HG02973 (cell line): ENCODE measurements around the gene EPM2A.

Source experiments
- ATAC-seq: cut with Tn5 transposase; IDR thresholded peaks from one replicate; pipeline ENCODE4 v1.9.1; 2021; ENCODE audit warnings: moderate library complexity; ENCODE audit not compliant: unreplicated experiment

Gene EPM2A

DNA sequence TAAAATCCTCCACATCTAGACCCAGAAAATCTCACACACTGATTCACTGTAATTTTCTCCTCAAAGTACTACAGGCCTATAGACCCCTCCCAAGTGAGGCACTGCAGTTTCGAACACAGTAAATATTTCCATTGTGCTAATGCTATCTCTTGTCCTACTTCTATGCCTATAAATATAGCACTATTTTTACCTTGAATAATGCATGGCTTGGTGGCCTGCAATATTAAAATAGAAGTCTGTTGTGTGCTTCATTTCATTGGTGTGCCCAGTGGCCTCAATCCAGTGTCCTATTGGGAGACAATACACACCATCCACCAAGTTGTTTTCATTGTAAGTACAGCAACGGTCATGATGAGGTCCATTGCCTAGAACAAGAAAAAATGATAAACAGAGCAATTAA, 49.4 kb downstream of the EPM2A start:
- no peak for ATAC-seq

DNA sequence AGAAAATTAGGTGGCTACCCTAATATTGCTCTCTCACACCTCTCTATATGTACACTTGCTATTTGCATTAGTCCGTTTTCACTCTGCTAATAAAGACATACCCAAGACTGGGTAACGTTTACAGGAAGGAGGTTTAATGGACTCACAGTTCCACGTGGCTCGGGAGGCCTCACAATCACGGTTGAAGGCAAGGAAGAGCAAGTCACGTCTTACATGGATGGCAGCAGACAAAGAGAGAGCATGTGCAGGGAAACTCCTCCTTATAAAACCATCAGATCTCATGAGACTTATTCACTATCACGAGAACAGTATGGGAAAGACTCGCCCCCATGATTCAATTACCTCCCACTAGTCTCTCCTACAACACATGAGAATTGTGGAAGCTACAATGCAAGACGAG, 53.4 kb downstream of the EPM2A start:
- no peak for ATAC-seq

DNA sequence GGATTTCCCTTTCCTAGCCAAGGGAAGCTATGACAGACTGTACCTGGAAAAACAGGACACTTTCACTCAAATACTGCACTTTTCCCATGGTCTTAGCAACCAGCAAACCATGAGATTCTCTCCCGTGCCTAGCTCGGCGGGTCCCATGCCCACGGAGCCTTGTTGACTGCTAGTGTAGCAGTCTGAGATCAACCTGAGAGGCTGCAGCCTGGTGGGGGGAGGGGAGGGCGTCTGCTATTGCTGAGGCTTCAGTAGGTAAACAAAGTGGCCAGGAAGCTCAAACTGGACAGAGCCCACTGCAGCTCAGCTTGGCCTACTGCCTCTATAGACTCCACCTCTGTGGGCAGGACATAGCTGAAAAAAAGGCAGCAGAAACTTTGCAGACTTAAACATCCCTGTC, 61.8 kb downstream of the EPM2A start:
- ATAC-seq, result no peak

DNA sequence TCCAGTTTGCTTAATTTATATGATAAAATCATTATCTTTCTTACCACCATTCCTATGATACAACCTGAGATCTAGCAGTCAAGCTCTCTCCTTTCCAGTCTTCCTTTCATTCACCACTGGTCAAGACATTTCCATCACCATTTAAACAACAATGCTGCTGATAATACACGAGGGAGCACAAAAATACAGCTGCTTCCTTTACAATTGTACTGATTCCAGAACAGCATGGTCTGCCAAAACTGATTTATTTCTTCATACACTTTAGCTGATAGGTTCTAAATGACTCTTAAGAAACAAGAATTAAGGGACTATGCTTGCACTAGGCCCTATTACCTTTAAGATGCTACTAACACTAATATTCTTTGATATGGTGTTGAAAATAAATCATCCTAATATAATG, 65.0 kb downstream of the EPM2A start:
- no peak for ATAC-seq

DNA sequence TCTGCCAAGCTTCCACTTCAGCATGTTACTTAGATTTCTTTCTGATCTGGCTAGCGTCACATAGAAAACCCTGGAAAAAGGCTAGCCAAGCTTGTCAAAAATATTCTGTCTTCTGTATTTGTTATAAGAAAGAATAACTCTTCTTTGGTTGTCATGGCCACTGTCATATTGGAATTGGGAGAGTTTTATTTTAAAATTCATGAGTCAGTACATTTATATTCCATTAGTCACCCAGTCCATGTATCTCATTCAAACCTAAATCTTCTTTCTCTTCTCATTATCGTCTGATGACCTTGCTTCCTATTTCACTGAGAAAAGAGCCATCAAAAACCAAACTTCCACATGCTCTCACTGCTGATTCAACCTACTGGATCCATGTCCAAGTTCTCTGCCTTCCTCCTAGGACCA, 65.7 kb downstream of the EPM2A start:
- ATAC-seq, result no peak

DNA sequence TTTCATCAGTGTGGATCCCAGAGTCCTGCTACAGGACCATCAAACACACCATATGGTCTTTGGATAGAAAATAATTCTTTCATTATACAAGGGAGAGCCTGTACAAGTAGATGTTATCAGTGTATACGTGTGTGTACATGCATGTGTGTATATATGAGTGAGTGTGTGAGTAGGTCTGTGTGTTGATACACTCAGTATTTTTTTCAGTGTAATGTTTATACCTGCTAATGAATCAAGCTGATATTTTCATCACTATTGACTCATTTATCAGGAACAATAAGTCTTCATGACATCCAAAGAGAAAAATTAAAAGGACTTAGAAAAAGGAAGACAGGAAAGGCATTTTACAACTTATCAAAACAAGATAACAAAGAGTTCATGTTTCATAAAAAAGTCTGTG, 66.5 kb downstream of the EPM2A start:
- no peak for ATAC-seq

DNA sequence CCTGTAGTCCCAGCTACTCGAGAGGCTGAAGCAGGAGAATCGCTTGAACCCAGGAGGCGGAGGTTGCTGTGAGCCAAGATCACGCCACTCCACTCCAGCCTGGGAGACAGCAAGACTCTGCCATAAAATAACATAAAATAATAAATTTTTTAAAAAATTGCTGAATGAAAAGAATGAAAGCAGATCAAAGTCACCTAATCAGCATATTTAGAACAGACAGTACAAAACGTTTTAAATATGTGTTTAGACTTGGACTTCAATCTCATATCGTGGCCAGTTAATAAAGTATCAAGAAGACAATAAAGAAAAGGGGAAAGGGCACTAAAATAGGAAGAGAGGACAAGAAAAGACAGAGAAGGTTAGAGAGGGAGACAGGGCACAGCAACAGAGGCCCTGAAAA, 74.6 kb downstream of the EPM2A start:
- ATAC-seq, result no peak

DNA sequence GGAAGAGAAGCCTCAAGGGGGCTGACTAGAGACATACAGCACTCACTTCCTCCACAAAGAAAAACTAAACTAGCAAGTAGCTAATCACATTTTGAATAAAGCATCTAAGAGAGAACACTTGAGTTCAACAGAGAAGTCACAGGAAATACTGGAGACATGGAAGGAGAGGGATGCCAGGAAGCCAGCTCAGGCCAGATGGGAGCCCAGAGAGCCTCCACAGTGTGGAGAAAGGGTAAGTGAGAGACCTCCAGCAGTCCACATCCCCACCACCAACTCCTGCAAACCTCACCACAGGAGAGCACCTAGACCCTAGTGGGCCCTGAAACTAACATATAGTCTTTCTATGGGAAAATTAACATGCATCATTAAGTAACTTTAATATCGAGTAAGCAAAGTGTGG, 79.2 kb downstream of the EPM2A start:
- no peak for ATAC-seq

DNA sequence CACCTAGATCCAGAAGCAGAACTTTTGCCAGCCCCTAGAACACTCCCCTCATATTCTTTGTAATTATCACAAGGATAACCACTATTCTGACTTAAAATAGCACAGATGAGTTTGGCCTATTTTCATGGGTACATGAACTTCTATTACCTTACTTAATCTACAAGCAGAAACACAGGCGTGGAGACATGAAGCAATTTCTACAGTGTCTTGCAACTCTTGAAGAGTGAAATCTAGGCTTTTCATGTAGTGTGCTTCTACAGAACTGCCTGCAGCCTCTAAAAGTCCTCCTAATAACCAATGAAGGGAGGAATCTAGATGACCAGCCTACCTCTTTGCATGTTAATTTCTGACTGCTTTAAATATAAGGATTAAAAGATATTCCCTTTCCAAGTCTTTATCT, 82.7 kb downstream of the EPM2A start:
- no peak for ATAC-seq

DNA sequence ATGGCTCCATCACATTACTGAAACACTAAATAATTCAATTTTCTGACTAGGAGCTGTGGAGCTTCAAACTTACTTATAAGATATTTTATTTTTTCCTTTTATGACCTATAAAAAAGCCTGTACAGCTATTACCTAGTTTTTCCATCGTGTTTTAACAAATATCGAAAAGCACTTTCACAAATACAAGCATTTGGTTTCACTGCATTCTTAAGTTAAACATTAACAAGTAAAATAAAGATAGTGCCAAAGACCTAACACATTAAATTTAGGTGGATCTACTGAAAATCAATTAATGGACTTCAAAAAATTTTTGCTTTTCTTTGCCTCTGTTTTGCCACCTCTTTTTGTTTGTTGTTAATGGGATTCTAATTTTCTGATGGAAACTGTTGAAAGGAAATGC, 83.3 kb downstream of the EPM2A start:
- ATAC-seq, result no peak

DNA sequence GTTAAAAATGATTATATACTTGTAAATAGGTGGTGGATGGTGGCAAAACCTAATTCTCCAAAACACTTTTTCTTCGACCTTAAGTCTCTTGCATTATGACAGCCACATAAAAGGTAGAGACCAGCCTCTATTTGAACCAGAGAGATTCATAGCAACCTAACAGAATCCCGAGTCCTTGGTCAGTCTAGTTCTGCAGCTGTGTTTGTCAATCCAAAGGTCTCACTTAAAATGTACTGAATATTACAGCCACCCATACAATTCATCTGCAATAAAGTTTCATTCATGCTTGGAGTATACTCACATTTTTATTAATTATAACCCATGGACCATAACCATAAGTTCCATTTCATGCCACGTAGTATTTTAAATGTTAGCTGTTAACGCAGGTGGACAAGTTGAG, 87.2 kb downstream of the EPM2A start:
- ATAC-seq, result no peak

DNA sequence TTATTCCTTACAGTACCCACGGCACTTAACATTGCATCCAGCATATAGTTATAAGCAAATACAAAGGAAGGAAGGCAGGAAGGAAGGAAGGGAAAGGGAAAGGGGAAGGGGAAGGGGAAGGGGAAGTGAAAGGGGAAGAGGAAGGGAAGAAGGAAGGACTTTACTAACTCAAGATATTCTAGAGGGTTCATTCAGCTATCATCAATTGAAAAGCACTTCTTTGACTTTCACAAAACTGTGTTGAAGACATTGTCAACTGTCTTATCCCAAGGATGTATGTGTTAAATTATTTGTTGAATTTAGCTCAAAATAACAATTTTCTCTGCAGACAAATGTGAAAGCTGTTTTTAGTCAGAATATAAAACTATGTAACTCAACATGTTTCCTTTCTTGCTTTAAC, 87.7 kb downstream of the EPM2A start:
- no peak for ATAC-seq

DNA sequence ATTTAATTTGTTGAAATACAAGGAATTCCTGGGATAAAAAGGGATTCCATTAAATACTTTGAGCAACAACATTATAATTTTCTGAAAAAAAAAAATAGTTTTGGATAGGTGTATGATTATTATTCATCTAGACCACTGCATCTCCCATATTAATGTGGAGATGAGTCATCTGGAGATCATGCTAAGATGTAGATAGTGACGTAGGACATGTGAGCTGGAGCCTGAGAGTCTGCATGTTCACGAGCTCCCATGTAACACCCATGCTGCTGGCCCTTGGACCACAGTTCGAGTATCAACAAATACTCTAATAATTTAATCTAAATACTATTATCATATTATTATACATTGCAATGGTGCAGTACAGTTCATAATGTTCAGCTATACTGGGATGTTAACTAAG, 91.6 kb downstream of the EPM2A start:
- no peak for ATAC-seq

DNA sequence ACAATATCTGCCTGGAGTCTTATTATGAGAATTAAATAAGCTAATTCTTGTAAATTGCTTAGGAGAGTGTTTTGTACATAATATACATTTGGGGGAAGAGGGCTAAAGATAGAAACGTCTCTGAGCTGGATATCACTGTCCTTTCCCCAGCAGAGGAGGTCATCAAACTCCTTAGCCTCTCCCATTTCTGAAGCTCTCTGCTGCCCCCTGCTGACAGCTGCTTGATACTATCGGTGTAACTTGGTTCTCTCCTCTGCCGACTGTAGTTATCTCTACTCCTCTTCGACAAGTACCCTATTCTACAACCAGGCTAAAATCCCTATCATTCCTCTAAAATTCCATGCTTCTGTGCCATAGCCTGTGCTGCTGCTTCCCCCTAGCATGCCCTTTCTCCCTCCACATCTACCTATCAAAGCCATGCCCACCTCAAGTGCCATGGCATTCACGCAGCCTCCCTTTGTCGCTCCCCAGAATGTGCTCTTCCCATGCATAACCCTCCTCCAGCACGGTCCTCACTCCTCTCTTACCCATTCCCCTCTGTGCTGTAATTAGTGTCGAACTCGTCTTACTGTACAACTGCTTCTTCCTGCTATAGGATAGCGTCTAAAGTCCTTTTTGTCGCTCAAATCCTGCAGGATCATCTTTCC, 101.2 kb downstream of the EPM2A start:
- peak; percentile 95 for ATAC-seq

DNA sequence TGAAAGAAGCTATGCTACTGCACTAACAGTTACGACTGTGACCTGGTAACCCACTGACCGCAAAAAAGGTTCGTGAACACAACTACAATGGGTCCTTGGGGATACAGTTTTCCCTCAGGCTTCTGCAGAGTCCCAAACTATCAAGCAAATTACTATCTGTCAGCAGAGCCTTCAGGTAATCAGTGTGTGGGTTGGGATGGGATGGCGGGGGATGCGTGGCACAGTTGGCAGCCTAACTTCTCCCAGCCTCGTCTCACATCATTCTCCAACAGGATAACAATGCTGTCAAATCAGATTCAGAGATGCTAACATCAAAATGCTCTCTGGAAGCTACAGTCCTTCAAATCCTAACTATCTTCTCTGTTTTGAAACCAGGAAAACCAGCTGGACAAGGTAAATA, 102.3 kb downstream of the EPM2A start:
- ATAC-seq, result no peak

DNA sequence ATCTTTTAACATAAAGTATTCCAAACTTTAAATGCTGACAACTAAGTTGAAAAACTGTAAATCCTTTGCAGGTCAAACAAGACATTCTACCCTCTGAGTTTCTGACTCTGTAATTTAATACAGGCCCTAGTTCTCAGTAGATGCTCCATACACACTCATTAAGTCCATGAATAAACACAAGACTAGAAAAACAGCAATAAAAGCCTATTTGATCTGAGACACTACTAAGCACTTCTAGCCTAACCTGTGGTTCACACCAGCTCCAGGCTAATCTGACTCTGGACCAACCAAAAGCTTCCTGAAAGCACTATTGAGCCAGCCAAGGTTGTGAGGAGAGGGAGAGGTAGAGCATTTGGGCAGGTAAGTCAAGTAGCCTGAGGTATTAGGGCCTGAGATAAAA, 103.9 kb downstream of the EPM2A start:
- no peak for ATAC-seq

DNA sequence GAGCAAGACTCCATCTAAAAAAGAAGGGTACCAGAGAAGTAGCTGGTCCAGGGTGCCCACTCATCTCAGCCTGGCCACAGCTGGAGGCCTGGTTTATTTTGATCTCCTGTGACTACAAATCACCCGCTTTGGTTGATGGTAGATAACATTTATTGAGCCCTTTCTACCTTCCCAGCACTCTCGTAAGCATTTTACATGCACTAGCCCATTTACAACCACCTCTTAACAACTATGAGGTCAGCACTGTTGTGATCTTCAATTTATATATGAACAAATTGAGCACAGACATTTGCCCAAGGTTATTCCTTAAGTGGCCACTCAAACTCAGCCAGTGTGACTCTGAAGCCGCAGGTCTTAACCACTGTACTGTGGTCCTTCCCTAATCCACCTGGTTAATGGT, 104.7 kb downstream of the EPM2A start:
- no peak for ATAC-seq

DNA sequence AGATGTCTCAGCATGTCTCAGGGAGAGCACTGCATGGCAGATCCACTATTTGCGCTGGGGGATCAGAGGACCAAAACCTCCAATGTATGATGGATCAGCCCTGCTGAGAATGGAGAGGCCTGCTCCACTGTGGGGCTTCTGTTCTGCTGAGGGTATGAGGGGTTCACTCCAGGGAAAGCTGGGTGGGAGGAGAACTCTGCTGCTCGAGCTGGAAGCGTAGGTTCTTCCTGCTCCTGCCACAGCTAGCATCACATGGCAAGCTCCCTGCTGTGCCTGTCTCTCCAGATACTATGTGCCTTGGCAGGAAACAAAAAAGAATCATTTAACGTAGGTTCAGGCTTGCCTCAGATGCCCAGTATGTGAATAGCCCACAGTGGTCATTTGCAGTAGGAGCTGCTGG, 105.8 kb downstream of the EPM2A start:
- no peak for ATAC-seq

DNA sequence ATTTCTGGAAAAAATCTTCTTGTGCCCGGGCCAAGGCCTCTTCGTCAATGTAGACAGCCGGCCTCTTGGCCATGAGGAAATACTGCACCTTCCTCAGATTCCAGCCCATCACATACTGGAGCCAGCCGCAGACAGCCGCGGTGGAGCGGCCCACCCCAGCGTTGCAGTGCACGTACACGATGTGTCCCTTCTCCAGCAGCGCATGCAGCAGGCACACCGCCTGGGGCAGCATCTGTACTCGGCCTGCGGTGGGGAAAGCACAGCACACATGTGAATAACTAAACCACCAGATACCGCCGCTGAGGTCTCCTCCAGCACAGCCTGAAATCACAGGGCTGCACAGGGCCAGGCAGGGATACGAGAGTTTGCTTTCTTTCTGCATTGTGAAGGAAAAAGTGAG, 107.9 kb downstream of the EPM2A start:
- ATAC-seq, result no peak

DNA sequence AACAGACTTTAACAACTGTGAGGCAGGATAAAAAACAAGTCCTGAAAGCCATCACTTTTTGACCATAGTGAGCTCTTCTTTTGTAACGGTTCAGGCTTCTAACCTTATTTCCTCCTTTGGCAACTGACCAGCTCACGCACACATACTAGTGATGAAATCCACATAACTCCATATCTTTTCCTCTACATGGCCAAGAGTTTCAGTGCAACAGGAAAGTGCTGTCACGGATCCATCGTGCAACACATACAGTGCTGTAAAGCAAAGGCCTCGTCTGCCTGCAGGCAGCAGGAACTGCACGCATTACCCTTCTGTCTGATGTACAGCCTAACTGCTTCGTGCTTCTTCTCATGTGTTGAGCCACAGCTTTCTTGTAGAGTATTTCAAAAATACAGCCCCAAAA, 108.5 kb downstream of the EPM2A start:
- no peak for ATAC-seq

DNA sequence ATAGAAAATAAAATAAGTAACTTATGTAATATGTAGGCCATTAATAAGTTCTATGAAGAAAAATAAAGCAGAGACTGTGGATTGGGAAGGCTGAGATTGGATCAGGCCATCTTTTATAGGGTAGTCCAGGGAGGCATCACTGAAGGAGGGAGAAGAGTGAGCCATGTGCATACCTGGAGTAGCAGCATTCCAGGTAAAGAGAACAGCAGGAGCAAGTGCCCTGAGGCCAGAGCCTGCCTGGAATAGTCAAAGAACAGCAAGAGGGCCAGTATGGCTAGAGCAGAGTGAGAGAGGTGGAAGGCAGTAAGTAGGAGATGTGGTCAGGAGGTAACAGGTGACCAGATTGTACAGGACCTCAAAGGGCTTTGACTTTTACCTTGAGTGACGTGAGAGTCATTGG, 112.1 kb downstream of the EPM2A start:
- no peak for ATAC-seq

DNA sequence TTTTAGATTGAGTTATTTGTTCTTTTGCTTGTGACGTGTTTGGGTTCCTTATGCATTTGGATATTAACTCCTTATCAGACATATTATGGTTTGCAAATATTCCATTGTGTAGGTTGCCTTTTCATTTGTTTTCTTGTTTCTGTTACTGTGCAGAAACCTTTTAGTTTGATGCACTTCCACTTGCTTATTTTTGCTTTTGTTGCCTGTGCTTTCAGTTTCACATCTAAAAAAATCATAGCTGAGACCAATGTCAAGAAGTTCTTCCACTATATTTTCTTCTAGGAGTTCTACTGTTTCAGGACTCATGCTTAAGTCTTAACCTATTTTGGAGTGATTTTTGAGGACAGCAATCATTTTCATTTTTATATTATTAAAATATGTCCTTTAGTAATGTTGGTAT, 113.5 kb downstream of the EPM2A start:
- ATAC-seq, result peak; percentile 59

DNA sequence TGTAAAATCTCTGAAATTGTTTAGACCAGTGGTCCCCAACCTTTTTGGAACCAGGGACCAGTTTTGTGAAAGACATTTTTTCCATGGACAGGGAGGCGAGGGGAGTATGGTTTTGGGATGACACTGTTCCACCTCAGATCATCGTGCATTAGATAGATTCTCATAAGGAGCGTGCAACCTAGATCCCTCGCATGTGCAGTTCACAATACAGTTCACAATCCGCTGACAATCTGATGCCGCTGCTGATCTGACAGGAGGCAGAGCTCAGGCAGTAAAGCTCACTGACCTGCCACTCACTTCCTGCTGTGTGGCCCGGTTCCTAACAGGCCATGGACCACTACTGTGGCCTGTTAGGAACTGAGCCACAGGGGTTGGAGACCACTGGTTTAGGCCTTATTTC, 115.2 kb downstream of the EPM2A start:
- ATAC-seq, result no peak

DNA sequence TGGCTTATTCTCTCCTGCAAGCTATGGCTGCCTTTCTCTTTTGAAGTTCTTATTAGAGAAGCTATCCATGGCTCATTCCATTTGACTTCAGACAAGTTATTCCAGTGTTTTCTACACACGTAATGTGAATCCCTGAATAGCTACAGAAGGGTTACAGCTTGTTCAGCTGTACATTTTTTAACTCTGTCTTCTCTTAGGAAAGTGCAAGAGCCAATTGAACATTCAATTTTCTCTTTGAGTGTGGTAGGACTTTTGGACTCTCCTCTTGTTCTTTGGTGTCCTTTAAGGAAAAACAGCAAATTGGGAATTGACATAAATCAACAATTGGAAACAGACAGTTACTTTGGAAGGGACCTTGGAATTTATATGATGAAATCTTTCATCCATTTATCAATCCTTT, 125.8 kb downstream of the EPM2A start:
- ATAC-seq, result no peak
